GM18505 (cell line): ENCODE results near the gene OSBP2.

ENCODE experiments used
- ATAC-seq: cut with Tn5 transposase; IDR thresholded peaks from one replicate; pipeline ENCODE4 v1.9.1; 2021; ENCODE audit not compliant: unreplicated experiment
- POLR2A ChIP-seq: IDR thresholded peaks from 4 replicates; pipeline ENCODE4 v1.6.1; 2011; ENCODE audit warnings: borderline replicate concordance; ENCODE audit not compliant: insufficient read depth, insufficient read length; ENCODE audit errors: extremely low read depth

Gene OSBP2

DNA sequence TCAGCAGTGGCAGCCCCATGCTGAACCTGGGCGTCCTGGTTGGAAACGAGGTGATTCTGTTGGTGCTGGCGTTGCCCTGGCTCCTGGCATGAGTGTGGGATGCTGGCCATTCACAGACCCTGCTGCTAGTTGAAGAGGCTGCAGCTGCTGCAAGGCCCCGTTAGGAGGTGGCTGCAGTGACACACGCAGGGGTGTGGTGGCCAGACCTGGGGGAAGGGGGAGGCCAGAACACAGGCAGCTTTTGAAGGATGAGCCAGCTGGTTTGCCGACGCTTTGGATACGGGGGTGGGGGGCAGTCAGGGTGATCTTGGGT is 196.7 kb downstream of the OSBP2 start:
- ATAC-seq: no peak
- TF ChIP-seq POLR2A: no peak

DNA sequence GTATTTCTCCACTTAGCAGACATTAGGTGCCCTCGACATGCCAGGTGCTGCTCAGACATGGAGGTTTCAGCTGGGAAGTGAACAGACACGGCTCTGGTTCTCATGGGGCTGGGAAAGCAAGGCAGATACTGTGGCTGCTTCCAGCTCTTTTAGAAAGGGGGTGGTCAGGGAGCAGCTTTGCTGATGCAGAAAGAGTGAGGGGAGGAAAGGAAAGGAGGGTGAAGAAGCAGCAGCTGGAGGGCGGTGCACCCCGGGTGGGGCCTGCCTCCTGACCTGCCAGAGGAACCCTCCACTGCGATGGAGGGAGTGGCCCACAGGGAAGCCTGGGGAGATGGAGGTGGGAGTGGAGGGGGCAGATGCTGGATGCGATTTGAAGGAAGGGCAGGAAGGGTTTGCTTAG is 197.1 kb downstream of the OSBP2 start:
- no peak for ATAC-seq
- TF ChIP-seq POLR2A: no peak

DNA sequence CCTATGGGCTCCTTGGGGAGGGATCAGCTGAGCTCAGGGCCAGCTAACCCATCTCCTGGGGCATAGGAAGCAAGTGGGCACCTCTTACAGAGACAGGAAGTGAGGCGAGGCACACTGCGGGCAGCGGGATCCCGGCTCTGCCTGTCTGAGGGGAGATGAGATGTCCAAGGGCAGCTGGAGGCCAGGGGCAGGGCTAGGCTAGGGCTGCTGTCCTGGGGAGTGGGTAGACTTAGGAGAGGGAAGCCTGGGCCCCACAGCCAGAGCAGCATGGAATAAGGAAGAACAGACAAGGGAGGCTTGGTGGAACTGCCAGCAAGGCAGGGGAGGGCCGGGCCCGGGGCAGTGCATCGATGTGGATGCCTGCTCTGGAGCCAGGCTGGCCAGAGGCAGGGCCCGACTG is 197.6 kb downstream of the OSBP2 start:
- no peak for ATAC-seq
- TF ChIP-seq POLR2A: no peak

DNA sequence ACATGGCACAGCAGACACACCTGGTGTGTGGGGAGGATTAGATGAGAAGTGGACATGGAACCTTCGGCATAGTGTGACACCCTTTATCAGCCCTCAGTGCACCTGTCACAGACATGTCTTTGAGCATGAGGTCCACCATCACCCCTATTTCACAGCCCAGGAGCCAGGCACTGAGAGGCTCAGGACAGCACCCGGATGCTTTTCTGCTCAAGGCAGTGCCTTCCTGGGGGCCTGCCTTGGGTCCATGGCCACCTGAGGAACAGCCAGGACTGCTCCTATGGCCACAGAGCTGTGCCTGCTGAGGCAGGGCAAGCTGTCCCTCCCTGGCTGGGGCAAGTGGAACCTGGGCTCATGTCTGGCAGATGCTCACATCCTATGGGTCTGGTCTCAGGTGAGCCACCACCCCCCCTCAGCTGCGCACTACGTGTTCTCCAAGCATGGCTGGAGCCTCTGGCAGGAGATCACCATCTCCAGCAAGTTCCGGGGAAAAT is 198.1 kb downstream of the OSBP2 start:
- no peak for ATAC-seq
- no peak for TF ChIP-seq POLR2A

DNA sequence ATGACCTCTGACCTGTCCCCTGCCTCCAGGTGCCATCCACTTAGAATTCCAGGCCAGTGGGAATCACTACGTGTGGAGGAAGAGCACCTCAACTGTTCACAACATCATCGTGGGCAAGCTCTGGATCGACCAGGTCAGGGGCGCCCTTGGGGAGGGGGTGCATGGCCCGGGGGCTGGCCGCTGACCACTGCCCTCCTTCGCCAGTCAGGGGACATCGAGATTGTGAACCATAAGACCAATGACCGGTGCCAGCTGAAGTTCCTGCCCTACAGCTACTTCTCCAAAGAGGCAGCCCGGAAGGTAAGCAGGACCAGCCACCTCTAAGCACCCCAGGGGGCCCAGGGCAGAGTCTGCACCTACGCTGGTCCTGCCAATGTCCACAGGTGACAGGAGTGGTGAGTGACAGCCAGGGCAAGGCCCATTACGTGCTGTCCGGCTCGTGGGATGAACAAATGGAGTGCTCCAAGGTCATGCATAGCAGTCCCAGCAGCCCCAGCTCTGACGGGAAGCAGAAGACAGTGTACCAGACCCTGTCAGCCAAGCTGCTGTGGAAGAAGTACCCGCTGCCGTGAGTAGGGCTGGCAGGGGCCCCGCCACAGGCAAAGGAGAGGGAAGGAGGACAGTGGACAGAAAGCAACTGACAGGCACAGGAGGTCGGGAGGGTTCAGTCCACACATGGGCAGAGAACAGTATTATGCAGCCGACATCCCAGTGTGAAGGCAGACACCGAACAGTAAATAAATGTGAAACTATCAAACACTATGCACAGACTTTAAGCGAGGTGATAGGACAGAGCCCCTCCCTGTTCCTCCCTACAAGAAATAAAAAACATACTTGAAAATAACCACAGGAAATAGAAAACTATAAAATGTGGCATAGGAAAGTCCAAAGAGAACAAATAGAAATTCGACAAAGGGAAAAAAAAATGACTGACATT is 199.0 kb downstream of the OSBP2 start:
- ATAC-seq: no peak
- TF ChIP-seq POLR2A: no peak

DNA sequence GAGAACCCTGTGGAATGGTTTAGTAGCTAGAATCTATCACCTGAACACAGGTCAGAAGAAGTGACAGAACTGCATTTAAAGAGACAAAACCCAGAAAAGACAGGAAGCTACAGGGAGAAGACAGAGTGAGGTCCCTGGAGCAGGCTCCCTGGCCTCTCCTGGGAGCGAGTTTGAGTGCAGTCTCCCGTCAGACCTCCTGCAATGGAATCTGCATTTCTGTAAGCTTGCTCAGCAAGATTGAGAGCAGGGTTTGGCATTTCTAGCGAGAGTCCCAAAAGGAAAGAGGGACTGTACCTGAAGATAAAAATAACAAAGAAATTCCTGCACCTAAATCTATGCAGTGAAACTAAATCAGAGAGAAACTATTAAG is 199.7 kb downstream of the OSBP2 start:
- no peak for ATAC-seq
- TF ChIP-seq POLR2A: no peak

DNA sequence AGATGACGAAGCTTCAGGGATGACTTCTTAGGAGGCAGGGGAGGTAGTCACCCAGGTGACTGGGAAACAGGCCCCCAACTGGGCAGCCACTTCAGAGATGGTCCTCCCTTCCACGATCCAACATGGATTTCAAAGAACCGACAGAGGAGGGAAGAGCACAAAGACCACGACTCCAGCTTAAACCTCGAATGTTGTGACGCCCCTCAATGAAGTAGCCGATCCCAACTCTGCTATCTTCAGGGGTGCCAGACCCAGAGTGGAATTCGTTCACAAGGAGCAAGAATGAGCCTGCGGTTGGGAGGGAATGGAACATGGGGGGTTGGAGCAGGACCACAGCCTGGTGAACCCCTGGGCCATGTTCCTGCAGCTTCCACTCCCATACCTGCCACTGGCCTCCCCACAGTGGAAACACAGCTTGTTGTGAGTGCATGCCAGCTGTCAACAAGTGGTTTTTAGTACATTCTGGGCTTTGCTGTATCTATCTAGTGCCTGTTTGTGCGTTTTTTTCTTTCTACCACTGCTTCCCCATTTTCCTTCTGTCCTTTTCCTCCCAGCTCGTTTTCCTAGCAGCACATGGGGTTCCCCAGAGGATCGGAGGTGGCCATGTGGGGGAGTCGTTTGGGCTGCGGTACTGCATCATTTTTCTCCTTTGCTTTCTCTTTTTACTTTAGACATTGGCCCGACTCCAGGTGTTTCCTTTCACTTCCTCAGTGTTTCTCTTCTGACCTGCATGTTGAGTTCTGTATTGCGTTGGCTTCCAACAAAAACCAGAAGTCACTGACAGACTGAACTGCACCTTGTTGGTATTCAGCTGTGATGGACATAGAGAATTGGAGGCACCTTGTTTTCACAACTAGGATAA is 208.1 kb downstream of the OSBP2 start:
- TF ChIP-seq POLR2A: no peak
- ATAC-seq: no peak

DNA sequence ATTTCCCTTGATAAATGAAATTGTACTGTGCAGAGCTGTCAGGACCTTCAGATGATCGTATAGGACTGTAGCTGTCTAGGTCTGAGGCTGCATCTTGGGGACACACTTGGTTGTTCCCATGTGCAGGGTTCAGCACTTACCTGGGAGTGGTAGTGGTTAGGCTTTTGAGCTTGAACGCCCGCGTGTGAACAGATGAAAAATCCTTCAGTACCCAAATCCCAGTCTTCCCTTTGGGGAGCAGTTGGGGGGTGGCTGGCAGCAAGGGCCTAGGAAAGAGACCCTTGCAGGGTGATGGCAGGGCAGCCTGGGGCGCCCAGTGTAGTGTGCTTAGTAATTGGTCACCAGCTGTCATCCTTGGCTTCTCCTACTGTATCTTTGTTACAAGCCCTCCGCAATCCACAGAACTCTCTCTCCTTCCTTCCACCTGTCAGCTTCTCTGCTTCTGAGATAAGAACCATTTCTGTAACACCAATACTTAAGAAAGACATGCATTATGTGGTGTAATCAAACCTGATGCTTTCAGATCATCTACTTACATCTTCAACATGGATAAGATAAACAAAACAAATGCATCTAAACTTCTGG is 209.3 kb downstream of the OSBP2 start:
- ATAC-seq: no peak
- TF ChIP-seq POLR2A: no peak

DNA sequence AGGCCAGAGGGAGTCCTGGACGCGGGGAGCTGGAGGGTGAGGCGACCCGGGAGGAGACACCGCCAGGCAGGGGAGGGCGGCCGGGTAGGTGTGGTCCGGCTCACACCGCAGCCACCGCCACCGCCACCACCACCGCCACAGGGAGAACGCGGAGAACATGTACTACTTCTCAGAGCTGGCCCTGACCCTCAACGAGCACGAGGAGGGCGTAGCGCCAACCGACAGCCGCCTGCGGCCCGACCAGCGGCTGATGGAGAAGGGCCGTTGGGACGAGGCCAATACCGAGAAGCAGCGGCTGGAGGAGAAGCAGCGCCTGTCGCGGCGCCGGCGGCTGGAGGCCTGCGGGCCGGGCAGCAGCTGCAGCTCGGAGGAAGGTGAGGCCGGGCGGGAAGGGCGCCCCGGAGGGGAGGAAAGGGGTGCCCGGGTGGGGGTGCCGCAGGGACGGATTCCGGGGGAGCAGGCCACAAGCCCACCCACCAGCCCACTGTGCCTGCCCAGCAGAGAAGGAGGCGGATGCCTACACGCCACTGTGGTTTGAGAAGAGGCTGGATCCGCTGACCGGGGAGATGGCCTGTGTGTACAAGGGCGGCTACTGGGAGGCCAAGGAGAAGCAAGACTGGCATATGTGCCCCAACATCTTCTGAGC is 211.1 kb downstream of the OSBP2 start:
- no peak for ATAC-seq
- TF ChIP-seq POLR2A: no peak

DNA sequence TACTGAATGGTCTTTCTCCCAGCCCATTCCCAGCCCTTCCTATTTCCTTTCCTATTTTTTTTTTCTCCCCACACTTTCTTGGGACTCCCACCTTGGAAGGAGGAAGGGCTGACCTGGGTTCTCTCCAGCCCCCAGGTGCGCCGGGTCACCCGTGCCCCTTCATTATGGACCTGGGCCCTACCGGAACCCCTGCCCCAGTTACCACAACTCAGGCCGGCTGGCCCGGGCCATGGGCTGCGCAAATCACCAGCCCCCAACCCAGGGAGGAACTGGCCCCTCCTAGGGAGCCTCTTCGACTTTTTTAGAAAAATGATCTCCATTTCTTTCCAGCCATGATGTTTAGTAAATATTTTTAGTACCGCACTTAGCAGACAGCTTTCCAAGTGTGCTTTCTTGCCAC is 211.7 kb downstream of the OSBP2 start:
- TF ChIP-seq POLR2A: no peak
- ATAC-seq: no peak

DNA sequence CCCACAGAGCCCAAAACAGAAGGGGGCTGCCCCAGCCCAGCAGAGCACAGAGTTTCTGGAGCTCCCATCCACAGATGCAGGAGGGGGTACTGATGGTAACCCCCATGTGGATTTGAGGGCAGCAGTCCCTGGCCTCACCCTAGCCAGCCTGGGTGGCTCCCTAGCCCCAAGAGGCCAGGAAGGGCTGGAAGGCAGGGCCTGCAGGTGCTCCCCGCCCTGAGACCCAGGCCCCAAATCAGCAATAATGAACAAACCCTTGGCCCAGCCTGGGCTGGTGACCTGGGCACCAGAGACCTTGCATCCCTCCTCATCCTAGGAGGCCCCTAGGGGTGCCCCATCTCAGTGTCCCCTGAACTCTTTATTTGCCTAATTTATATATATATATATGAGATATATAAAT is 212.3 kb downstream of the OSBP2 start:
- no peak for ATAC-seq
- no peak for TF ChIP-seq POLR2A

DNA sequence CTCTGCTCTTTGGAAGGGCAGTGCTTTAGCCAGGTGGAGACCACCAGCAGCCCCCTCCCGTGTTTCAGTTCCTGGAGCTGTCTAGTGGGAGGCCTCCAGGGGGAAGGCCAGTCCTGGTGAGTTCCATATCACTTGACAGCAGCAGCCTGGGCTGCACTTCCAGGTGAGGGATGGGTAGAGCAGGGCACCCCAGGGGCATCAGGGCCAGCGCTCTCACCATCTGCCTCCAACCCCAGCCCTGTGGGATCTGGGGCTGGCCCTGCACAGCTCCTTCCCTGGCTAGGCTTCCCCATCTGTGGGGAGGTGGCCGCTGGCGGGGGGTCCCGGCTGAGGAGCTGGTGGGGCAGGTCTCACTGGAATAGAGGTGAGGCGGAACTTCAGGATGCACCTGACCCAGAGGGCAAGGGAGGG is 213.4 kb downstream of the OSBP2 start:
- no peak for ATAC-seq
- no peak for TF ChIP-seq POLR2A

DNA sequence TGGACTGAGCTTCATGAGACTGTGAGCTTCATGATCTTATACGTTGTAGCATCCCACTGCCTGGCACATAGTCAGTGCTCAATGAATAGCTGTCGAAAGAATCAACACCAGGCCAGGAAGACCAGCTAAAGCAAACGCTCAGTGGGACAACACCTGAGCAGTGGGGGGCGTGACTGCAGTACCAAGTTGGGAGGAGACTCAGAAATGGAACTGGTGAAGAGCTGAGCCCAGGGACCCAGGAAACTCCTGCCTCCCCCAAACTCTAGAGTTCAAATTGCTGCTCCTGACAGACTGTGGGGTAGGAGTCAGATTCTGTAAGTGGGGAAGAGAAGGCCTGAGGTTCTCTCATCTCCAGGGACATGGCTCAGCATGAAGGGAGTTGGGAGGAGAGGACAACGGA is 214.6 kb downstream of the OSBP2 start:
- no peak for ATAC-seq
- TF ChIP-seq POLR2A: no peak
